ENCODE data around the gene HOXA1. TPM values are rescaled to one million over a fixed set of nuclear protein-coding genes. Genes with fewer than 3 reads are reported as not detected.

HOXA1 gene
- total RNA-seq, 1 donor from 2014 or later: 0.55 TPM

GRCh38 chr7:27079234-27079975, 16.4 kb downstream of the HOXA1 start:
- peaks cover 4% of the 10 kb centered on the region for H3K27me3 Mint-ChIP-seq
- no peaks in the 10 kb centered on the region for H3K36me3 Mint-ChIP-seq (ENCODE audit: low read depth)
- intact Hi-C loops (cut with micrococcal nuclease): no loop called here
- ChIA-PET POLR2A (no interaction called here), CTCF (no interaction called here)
- ATAC-seq (ENCODE audit: low read depth) (no peak), DNase-seq (no peak)
- H3K4me3 Mint-ChIP-seq: no peak overlapping the region
- peaks cover 8% of the 10 kb centered on the region for H3K4me1 Mint-ChIP-seq
- no peak overlapping the region for H3K27ac Mint-ChIP-seq
- H3K9me3 Mint-ChIP-seq: no peaks in the 10 kb centered on the region
- no peak for TF ChIP-seq CTCF (IDR thresholded peaks at IDR 0.05)

GRCh38 chr7:27078616-27079233, 17.1 kb downstream of the HOXA1 start:
- peaks cover 4% of the 10 kb centered on the region for H3K27me3 Mint-ChIP-seq
- no peak overlapping the region for H3K27ac Mint-ChIP-seq
- H3K4me3 Mint-ChIP-seq: no peak overlapping the region
- ATAC-seq (ENCODE audit: low read depth) (no peak), DNase-seq (no peak)
- CTCF ChIA-PET: no interaction called here
- peaks cover 8% of the 10 kb centered on the region for H3K4me1 Mint-ChIP-seq
- POLR2A ChIA-PET: no interaction called here
- H3K36me3 Mint-ChIP-seq (ENCODE audit: low read depth): no peaks in the 10 kb centered on the region
- intact Hi-C loops (cut with micrococcal nuclease): no loop called here
- no peak for TF ChIP-seq CTCF (IDR thresholded peaks at IDR 0.05)
- no peaks in the 10 kb centered on the region for H3K9me3 Mint-ChIP-seq

- no peaks in the 10 kb centered on the region for H3K9me3 Mint-ChIP-seq
- DNase-seq (no peak), ATAC-seq (ENCODE audit: low read depth) (no peak)
- POLR2A ChIA-PET: no interaction called here
- H3K4me1 Mint-ChIP-seq: no peaks in the 10 kb centered on the region
- no peak for TF ChIP-seq CTCF (IDR thresholded peaks at IDR 0.05)
- peaks cover 4% of the 10 kb centered on the region for H3K27me3 Mint-ChIP-seq
- H3K27ac Mint-ChIP-seq: no peak overlapping the region
- intact Hi-C loops (cut with micrococcal nuclease): no loop called here
- H3K4me3 Mint-ChIP-seq: no peak overlapping the region
- H3K36me3 Mint-ChIP-seq (ENCODE audit: low read depth): no peaks in the 10 kb centered on the region
- CTCF ChIA-PET: no interaction called here
Measured at GRCh38 chr7:27073076-27073475, 22.7 kb downstream of the HOXA1 start.

- no peaks in the 10 kb centered on the region for H3K4me1 Mint-ChIP-seq
- no peak overlapping the region for H3K27ac Mint-ChIP-seq
- ChIA-PET POLR2A (no interaction called here), CTCF (no interaction called here)
- ATAC-seq (ENCODE audit: low read depth): no peak
- DNase-seq: no peak
- no peak overlapping the region for H3K4me3 Mint-ChIP-seq
- intact Hi-C loops (cut with micrococcal nuclease): no loop called here
- H3K9me3 Mint-ChIP-seq: no peaks in the 10 kb centered on the region
- H3K27me3 Mint-ChIP-seq: peaks cover 4% of the 10 kb centered on the region
- no peaks in the 10 kb centered on the region for H3K36me3 Mint-ChIP-seq (ENCODE audit: low read depth)
- no peak for TF ChIP-seq CTCF (IDR thresholded peaks at IDR 0.05)
Measured at GRCh38 chr7:27071622-27072390, 24.0 kb downstream of the HOXA1 start.

GRCh38 chr7:27068259-27068658, 27.5 kb downstream of the HOXA1 start:
- no peaks in the 10 kb centered on the region for H3K4me1 Mint-ChIP-seq
- POLR2A ChIA-PET: no interaction called here
- DNase-seq: no peak
- no peak for ATAC-seq (ENCODE audit: low read depth)
- CTCF ChIA-PET: no interaction called here
- H3K9me3 Mint-ChIP-seq: no peaks in the 10 kb centered on the region
- no peaks in the 10 kb centered on the region for H3K36me3 Mint-ChIP-seq (ENCODE audit: low read depth)
- H3K27me3 Mint-ChIP-seq: no peaks in the 10 kb centered on the region
- no peak overlapping the region for H3K27ac Mint-ChIP-seq
- no peak for TF ChIP-seq CTCF (IDR thresholded peaks at IDR 0.05)
- intact Hi-C loops (cut with micrococcal nuclease): no loop called here
- no peak overlapping the region for H3K4me3 Mint-ChIP-seq

All from activated B cell treated with CpG ODN at 0.5 μM for 24 hours (primary cell).